Activated T-helper 2 cell treated with anti-CD3 and anti-CD28 coated beads, Interferon-gamma antibody, Interleukin-2, Interleukin-4, amounts not matched to agents 10 μg/mL and 5 μg/mL and 100 μg/mL, durations not matched to agents 14 hours and 24 hours and 36 hours (primary cell): ENCODE results near the gene FAM174C. TPM values are rescaled to one million over a fixed set of nuclear protein-coding genes. Genes with fewer than 3 reads are reported as not detected.
A peak's percentile ranks its signal among the peaks of the same experiment; 100 is the strongest.

Experiments
- DNase-seq: peaks from one replicate; pipeline ENCODE4 v3.0.0; 2021; ENCODE audit warnings: low spot score
- H3K27ac Mint-ChIP-seq: one replicate; pipeline ENCODE4 v1.8.0; 2021; ENCODE audit warnings: mixed read lengths
- H3K27me3 Mint-ChIP-seq: one replicate; pipeline ENCODE4 v1.8.0; 2021; ENCODE audit warnings: low read depth, mixed read lengths
- H3K36me3 Mint-ChIP-seq: one replicate; pipeline ENCODE4 v1.8.0; 2021; ENCODE audit warnings: low read depth, mixed read lengths
- H3K4me1 Mint-ChIP-seq: one replicate; pipeline ENCODE4 v1.8.0; 2021; ENCODE audit warnings: low read depth, mixed read lengths
- H3K4me3 Mint-ChIP-seq: one replicate; pipeline ENCODE4 v1.8.0; 2021; ENCODE audit warnings: low read depth, mild to moderate bottlenecking, moderate library complexity, mixed read lengths
- H3K9me3 Mint-ChIP-seq: one replicate; pipeline ENCODE4 v1.8.0; 2021; ENCODE audit warnings: mixed read lengths
- intact Hi-C: fragments of 100-400 bp; cut with micrococcal nuclease; formaldehyde crosslinking; loops from one replicate; pipeline ENCODE4 v1.15.1; 2023
- total RNA-seq: library from RNA; stranded (reverse); gene quantifications from 2 replicates; pipeline ENCODE4 v1.2.3, GENCODE V29; 2022

The FAM174C gene
- total RNA-seq, 1 donor from 2014 or later: 99.4 TPM

- Mint-ChIP-seq H3K36me3 (peaks cover 53% of the 10 kb centered on the region), H3K4me1 (peaks cover 44% of the 10 kb centered on the region), H3K27me3 (no peaks in the 10 kb centered on the region), H3K9me3 (no peaks in the 10 kb centered on the region), H3K4me3 (peak overlapping the region; percentile 93), H3K27ac (peak overlapping the region; percentile 52)
- no peak for DNase-seq
- intact Hi-C loops: loop anchor here (10.0 kb wide), 2 partner anchors 133 to 243 kb away; partner anchors contain the start of genes ADAMTSL5, DAZAP1 and GAMT
Observed at GRCh38 chr19:1271528-1272422, 3.6 kb upstream of the FAM174C start.

- H3K4me1 Mint-ChIP-seq: peaks cover 43% of the 10 kb centered on the region
- no peaks in the 10 kb centered on the region for H3K9me3 Mint-ChIP-seq
- peak overlapping the region; percentile 54 for H3K4me3 Mint-ChIP-seq
- intact Hi-C loops: loop anchor here (10.0 kb wide), 2 partner anchors 132 to 242 kb away; partner anchors contain the start of genes ADAMTSL5, DAZAP1 and GAMT
- H3K36me3 Mint-ChIP-seq: peaks cover 55% of the 10 kb centered on the region
- peak overlapping the region; percentile 67 for H3K27ac Mint-ChIP-seq
- DNase-seq: no peak
- no peaks in the 10 kb centered on the region for H3K27me3 Mint-ChIP-seq
Observed at GRCh38 chr19:1272423-1273262, 2.7 kb upstream of the FAM174C start.

GRCh38 chr19:1273263-1274041, 1.9 kb upstream of the FAM174C start:
- peak overlapping the region; percentile 67 for H3K27ac Mint-ChIP-seq
- intact Hi-C loops: loop anchor here (10.0 kb wide), 2 partner anchors 131 to 241 kb away; partner anchors contain the start of genes ADAMTSL5, DAZAP1 and GAMT
- DNase-seq: no peak
- H3K4me3 Mint-ChIP-seq: peak overlapping the region; percentile 54
- no peaks in the 10 kb centered on the region for H3K9me3 Mint-ChIP-seq
- H3K4me1 Mint-ChIP-seq: peaks cover 39% of the 10 kb centered on the region
- H3K27me3 Mint-ChIP-seq: no peaks in the 10 kb centered on the region
- peaks cover 60% of the 10 kb centered on the region for H3K36me3 Mint-ChIP-seq

- no peaks in the 10 kb centered on the region for H3K9me3 Mint-ChIP-seq
- peaks cover 66% of the 10 kb centered on the region for H3K36me3 Mint-ChIP-seq
- intact Hi-C loops: loop anchor here (10.0 kb wide), 2 partner anchors 131 to 241 kb away; partner anchors contain the start of genes ADAMTSL5, DAZAP1 and GAMT
- H3K27me3 Mint-ChIP-seq: no peaks in the 10 kb centered on the region
- peaks cover 35% of the 10 kb centered on the region for H3K4me1 Mint-ChIP-seq
- H3K4me3 Mint-ChIP-seq: peak overlapping the region; percentile 75
- no peak for DNase-seq
- peak overlapping the region; percentile 64 for H3K27ac Mint-ChIP-seq
Observed at GRCh38 chr19:1274081-1274851, 1.1 kb upstream of the FAM174C start.

- intact Hi-C loops: loop anchor here (5.0 to 10.0 kb wide), 3 partner anchors 107 to 240 kb away; partner anchors contain the start of genes ADAMTSL5, DAZAP1, GAMT and NDUFS7
- peak overlapping the region; percentile 75 for H3K4me3 Mint-ChIP-seq
- no peak overlapping the region for H3K27ac Mint-ChIP-seq
- no peaks in the 10 kb centered on the region for H3K27me3 Mint-ChIP-seq
- no peak for DNase-seq
- peaks cover 38% of the 10 kb centered on the region for H3K4me1 Mint-ChIP-seq
- H3K9me3 Mint-ChIP-seq: no peaks in the 10 kb centered on the region
- peaks cover 70% of the 10 kb centered on the region for H3K36me3 Mint-ChIP-seq
Observed at GRCh38 chr19:1274852-1275259, 474 bp upstream of the FAM174C start.

GRCh38 chr19:1275976-1276627, 772 bp downstream of the FAM174C start:
- Mint-ChIP-seq H3K9me3 (no peaks in the 10 kb centered on the region), H3K27ac (peak overlapping the region; percentile 96), H3K36me3 (peaks cover 65% of the 10 kb centered on the region), H3K27me3 (no peaks in the 10 kb centered on the region), H3K4me1 (peaks cover 34% of the 10 kb centered on the region), H3K4me3 (peak overlapping the region; percentile 92)
- no peak for DNase-seq
- intact Hi-C loops: loop anchor here (5.0 to 10.0 kb wide), 3 partner anchors 106 to 239 kb away; partner anchors contain the start of genes ADAMTSL5, DAZAP1, GAMT and NDUFS7

- peaks cover 59% of the 10 kb centered on the region for H3K36me3 Mint-ChIP-seq
Observed at GRCh38 chr19:1276628-1277022, 1.3 kb downstream of the FAM174C start.

GRCh38 chr19:1277061-1277460, 1.7 kb downstream of the FAM174C start:
- no peak for DNase-seq
- Mint-ChIP-seq H3K4me1 (peaks cover 28% of the 10 kb centered on the region), H3K4me3 (peak overlapping the region; percentile 92), H3K36me3 (peaks cover 55% of the 10 kb centered on the region), H3K27ac (peak overlapping the region; percentile 96), H3K9me3 (no peaks in the 10 kb centered on the region), H3K27me3 (peaks cover 3% of the 10 kb centered on the region)
- intact Hi-C loops: loop anchor here (5.0 to 10.0 kb wide), 3 partner anchors 105 to 238 kb away; partner anchors contain the start of genes ADAMTSL5, DAZAP1, GAMT and NDUFS7

More at GRCh38 chr19:1276628-1277022, 1.3 kb downstream of the FAM174C start:
- H3K9me3 Mint-ChIP-seq: no peaks in the 10 kb centered on the region
- peaks cover 30% of the 10 kb centered on the region for H3K4me1 Mint-ChIP-seq
- peak overlapping the region; percentile 92 for H3K4me3 Mint-ChIP-seq
- H3K27me3 Mint-ChIP-seq: peaks cover under 1% of the 10 kb centered on the region
- H3K27ac Mint-ChIP-seq: peak overlapping the region; percentile 96
- no peak for DNase-seq
- intact Hi-C loops: loop anchor here (5.0 to 10.0 kb wide), 3 partner anchors 106 to 238 kb away; partner anchors contain the start of genes ADAMTSL5, DAZAP1, GAMT and NDUFS7

- Mint-ChIP-seq H3K4me3 (no peak overlapping the region), H3K36me3 (peaks cover 46% of the 10 kb centered on the region), H3K4me1 (peaks cover 21% of the 10 kb centered on the region), H3K27me3 (peaks cover 4% of the 10 kb centered on the region), H3K9me3 (no peaks in the 10 kb centered on the region), H3K27ac (no peak overlapping the region)
- DNase-seq: no peak
- intact Hi-C loops: loop anchor here (5.0 to 10.0 kb wide), 3 partner anchors 104 to 237 kb away; partner anchors contain the start of genes ADAMTSL5, DAZAP1, GAMT and NDUFS7
Observed at GRCh38 chr19:1278074-1278473, 2.7 kb downstream of the FAM174C start.

GRCh38 chr19:1278713-1279660, 3.7 kb downstream of the FAM174C start:
- Mint-ChIP-seq H3K4me1 (peaks cover 16% of the 10 kb centered on the region), H3K4me3 (no peak overlapping the region), H3K27ac (no peak overlapping the region), H3K36me3 (peaks cover 38% of the 10 kb centered on the region), H3K27me3 (peaks cover 5% of the 10 kb centered on the region), H3K9me3 (no peaks in the 10 kb centered on the region)
- intact Hi-C loops: loop anchor here (5.0 to 10.0 kb wide), 3 partner anchors 103 to 236 kb away; partner anchors contain the start of genes ADAMTSL5, DAZAP1, GAMT and NDUFS7
- DNase-seq: no peak
